Fibroblast of upper back skin (primary cell): ENCODE measurements around the gene CSMD2.

Experiments
- DNase-seq: peaks from one replicate; pipeline ENCODE4 v3.0.0-alpha.2; 2013

The CSMD2 gene

DNA sequence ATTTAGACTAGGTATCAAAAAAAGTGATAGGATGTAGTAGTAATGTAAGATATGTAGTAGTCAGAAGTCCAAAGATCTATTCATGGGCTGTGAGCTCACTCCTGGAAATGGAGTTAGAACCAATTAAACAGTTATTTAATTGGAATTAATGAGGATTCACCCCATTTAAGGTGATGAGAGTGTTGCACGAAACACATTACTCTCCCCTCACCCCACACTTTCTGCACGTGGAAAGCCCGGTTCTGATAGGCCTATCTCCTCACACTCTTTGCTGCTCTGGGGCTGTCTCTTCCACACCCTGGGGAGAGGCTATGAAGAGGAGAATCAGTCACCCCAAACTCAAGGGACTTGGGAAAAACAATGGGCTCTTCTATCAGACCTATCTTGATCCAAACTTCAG, 174.7 kb downstream of the CSMD2 start:
- DNase-seq, result no peak

DNA sequence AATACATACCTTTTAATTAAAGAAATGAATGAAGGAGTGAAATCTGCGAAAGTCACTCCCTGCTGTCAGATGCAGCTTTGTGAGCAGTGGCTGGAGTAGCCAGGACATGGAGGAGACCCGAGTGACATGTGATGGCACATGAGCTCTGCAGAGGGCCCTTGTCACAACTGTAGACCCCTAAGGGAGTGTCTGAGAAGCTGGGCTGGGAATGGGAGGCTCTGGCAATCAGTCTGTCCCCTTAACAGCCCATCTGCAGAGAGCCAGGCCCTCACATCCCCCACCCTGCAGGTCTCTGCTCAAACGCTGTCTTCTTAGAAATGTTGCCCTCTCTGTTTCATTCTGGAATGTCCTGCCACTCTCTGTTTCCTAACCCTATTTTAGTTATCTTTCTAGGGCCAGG, 176.9 kb downstream of the CSMD2 start:
- no peak for DNase-seq

DNA sequence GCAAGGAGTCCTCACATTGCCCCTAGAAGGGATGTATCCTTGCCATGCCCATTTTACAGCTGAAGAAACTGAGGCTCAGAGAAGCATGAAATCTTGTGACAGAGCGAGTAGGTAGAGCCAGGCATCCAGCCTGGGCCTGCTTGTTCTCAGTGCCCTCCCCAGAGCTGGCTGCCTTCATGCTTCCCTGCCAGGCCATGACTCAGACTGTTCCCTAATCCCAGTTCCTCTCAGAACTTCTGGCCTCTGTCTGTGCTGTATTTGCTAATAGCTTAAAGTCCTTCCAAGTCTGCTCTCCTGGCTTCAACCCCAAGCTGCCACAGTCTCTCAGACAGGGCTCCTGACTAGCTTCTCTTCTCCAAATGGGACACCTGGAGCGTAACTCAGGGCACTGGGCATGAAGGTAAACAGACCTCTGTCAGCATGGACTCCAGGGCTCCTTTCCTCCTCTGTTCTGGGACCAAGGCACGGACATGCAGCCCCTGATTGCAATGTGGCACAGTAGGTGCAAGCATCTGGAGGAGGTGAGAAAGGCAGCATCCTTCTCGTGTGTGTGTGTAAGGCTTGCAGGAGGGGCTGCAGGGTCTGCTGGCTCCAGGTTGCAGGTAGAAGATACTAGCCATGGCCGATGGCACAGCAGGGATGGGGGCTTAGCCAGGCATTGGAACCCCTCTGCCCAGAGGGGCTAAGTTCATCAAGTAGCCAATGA, 178.5 kb downstream of the CSMD2 start:
- DNase-seq, result peak; percentile 73

DNA sequence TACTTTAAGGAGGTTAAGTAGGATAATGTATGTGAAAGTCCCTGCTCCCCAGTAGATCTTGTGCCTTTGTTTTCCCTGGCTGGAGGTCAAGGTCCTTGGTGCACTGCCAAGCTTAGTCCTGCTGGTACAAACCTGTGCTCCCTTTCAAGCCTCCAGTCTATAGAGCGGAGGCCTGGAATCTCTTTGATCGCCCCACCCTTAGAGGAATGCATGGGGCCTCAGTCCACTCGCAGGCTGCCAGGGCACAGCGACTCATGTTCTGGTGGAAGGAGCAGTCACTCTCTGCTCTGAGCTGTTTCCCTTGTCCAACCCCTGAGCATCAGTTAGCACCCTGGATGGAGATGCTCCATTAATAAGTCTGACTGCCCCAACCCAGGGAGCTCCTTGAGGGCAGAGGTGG, 179.4 kb downstream of the CSMD2 start:
- peak; percentile 70 for DNase-seq

DNA sequence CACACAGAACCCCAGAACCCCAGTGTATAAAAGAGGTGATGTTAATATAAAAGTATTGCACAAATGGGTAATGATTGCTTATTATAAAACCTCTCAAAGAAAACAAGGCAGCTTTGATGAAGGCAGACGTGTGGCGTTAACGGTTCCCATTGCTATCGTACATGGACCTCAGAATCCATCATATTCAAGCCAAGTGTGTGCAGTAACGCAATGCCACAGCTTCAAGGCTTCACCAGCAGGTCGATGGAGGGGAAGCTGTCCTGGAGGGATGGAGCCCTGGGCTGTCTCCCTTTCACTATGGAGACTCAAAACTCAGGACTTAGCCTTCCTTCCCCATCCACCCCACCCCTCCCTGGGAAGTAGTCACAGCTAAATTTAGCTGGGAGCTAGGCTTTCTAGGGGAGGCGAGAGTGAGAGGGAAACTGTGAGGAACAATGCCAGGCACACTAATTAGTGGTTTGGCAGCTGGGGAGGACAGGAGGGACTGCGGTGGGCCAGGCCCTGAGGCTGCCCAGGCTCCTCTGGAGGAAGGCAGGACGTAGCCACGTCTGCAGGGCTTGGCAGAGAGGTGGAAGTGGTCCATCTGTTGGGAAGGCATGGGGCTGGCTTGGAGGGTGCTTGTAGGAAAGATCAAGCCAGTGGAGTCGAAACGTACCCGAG, 180.0 kb downstream of the CSMD2 start:
- DNase-seq, result peak; percentile 70

DNA sequence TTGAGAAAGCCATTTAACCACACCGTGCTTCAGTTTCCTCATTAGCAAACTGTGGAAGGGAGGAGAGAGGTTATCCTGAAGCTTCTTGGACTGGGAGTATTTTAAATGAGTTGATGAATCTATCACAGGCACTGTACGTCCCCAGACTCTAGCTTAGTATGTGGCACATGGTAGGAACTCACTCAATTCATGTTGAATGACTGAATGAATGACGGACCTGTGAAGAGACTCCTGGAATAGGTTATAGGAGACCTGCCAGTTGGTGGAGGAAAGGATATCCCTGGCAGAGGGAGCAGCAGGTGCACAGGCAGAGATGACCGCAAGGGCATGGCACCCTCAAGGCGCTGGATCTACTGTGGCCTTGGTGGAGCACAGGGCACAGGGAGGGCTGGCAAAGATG, 182.6 kb downstream of the CSMD2 start:
- no peak for DNase-seq

DNA sequence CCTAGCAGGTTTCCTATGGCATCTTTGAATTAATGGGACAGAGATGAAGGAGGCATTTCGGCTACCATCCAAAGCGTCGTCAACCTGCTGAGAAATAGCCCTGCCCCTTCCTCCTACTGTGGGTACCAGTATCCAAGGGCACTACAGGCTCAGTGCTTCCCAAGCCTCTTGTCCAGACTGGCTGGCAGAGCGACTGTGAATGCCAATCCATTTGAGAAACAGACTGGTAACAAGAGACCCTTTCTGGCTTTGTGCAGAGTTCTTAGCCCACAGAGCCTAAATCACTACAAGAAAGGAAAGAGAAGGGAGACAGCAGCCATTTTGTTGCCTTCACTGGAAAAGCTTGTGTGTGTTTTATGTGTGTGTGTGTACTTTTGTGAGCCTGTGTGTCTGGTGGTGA, 185.7 kb downstream of the CSMD2 start:
- no peak for DNase-seq

DNA sequence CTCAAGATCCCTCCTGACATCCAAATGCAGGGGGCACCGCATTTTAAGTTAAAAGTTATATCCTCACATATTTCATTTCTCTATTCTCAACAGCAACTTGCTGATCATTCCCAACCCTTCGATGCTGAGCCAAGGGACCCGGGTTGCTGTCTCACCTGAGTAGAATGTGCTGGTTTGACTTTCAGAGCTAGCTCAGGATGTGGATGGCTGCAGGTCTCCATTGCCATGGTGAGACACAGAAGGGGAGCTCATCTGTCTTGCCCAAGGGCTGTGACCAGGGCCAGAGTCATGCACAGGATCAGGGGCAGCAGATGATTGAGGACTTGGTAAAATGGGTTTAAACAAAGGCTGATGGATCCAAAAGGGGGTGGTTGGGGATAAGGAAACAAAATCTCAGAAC, 189.1 kb downstream of the CSMD2 start:
- DNase-seq, result no peak

DNA sequence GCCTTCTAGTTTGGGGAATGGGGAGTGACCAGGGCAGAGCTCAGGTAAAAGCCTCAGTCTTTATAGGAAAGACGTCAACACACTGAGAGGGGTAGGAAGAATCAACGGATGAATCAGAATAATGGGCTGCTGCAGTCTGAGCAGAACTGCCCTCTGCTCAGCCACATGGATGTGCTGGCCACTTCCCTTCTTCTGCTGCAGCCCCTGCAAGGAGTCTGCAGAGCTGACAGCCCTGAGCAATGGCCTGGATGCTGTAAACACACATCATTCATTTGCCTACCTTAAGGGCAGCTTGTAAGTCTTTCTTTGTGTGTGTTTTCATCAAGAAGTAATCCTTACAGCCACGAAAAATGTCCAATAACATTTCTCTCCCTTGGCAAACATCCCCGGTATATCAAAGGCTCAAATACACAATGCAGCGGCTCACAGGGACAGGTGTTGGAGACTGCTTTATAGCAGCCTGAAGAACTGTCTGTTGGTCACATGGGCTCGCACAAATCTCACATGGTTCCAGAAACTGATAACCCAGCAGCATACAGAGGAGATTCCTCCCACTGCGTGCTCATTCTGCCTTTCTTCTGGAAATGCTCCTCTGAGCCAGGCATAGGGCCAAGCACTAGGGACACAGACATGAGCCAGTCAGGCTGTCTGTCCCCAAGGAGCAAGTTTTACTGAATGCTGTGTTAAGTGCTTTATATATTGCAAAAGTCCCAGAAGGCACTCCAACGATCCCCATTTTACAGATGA, 191.1 kb downstream of the CSMD2 start:
- DNase-seq, result no peak

DNA sequence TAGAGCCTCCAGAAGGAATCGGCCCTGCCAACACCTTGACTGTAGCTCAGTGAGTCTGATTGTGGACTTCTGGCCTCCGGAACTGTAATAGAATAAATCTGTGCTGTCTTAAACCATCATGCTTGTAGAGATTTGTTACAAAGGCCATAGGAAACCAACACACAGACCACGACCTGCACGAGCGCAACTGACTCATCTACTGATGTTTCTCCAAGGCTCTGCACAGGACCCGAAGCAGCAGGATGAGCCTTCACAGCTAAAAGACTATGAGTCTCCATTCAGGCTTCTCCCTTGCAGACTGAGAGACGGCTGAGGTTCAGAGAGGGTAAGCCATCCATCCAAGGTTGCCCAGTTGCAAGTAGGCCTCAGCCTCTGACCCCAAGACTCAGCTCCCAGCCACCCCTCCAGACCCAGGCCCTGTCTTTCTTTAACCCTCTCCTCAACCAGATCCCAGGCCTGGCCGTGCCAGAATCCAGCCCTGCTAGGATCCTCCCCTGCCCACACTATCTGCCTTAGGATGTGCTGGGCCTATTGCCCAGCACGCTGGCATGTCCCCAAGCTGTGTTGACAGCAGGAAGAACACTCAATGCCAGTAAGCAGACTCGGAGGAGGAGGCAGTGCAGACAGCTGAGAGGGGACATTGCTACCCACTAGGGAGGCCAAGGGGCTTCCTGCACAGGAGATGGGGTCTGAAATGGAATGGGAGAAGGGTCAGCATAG, 192.2 kb downstream of the CSMD2 start:
- peak; percentile 67 for DNase-seq

DNA sequence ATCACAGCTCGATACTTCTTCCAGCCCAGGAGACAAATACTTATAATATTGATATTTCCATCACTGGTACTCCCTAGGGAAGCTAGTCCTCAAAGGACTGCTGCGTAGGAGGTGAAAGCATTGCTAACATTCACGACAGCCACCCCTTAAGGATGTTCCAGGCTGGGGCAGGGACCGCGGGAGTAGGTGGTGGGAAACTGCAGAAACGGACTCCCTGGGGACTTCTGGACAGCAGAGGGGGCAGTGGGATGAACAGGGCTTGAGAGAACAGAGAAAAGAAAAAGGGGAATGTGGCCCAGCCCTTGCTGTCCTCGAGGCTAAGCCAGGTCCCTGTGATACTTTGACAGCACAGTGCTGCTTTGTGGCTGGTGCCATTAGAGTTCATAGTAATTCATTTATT, 193.1 kb downstream of the CSMD2 start:
- no peak for DNase-seq

DNA sequence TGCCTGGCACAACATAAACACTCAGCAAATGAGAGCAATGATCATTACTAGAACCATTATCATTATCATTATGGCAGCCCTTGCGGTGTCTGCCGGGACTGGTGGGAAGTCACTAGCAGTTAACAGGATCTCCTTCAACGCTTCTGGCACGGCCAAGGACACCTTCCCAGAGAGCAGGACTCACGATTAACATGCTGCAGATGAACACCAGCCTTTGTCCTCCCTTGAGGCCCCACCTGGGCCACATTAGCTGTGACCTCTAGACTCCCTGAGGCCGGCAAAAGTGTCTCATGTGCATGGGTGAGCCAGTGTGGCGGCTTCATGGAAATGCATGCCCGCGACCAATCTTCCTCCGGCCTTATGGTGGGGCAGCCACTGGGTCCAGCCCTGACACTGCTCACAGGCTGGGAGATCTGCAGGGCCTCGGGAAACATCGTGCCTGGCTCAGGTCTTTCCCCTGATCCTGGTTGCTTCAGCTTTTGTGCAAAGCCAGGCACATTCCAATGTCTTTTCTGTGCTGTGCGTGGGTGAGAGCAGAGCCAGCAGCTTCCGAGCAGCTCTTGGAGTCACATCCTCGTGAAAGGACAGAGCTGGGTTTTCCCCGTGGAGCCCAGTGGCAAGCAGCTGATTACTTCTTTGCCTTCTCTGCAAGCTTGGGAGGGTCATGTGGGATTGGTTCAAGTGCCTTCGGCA, 193.9 kb downstream of the CSMD2 start:
- peak; percentile 28 for DNase-seq

DNA sequence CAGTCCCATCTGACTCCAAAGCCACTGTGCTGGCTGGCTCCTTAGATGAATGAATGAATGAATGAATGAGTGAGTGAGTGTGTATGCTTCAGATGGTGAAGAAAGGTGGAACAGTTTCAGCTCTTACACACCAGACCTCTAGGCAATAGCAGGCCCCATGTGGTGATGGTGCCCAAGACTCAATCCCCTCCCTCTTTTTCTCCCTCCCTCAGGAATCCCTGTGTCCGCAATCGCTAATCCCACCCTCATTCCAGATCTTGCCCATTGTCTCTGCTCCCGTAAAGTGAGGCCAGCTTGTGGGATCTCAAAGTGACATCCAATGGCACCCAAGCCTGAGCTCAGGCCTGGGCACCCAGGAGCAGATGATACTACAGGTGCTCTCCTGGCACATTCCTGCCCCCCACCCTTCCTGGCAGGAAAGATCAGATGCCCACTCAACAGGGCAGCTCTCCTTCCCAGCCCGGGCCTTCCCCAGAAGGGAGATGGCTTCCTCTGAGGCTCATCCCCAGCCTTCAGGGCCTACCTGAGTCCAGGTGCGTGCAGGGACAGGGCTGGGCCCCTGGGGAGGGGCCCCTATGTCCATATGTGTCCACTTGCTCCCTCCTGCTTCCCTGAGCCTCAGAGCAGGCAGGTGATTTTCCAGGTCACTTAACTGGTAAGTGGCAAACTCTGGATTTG, 194.7 kb downstream of the CSMD2 start:
- no peak for DNase-seq

DNA sequence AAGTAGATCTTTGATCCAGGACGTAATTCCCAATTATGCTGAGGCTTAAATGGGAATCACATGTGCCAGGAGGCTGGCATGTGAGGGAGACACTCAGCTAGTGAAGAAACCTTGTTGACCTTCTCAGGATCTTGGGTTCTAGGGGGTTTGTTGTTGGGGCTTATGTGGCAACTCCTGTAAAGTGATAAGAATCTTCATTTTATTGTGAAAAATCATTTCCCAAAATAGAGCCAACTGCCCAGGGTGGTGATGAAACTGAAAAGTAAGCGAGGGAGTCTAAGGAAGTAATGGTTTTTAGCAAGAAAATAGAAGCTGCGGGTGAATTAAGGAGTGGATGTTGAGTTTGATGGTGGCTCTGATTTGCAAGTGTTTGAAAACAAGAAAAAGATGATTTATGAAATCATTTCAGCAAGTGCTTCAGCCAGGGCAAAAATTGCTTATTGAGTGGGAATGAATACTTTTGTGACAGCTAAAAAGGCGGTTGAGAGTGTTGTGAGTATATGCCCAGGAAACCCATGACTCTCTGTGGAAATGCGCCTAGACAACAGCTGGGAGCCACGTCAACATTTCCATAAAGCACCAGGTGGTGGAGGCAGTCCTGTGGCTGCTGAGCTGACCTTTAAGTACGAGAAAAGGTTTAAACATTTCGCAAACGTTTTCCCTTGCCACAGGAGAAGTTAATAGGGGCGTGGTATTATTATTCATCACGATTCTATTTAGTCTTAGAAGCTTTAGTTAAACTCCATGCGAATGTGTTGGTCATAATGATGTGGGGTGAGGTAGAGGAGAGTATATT, 198.5 kb downstream of the CSMD2 start:
- peak; percentile 79 for DNase-seq

DNA sequence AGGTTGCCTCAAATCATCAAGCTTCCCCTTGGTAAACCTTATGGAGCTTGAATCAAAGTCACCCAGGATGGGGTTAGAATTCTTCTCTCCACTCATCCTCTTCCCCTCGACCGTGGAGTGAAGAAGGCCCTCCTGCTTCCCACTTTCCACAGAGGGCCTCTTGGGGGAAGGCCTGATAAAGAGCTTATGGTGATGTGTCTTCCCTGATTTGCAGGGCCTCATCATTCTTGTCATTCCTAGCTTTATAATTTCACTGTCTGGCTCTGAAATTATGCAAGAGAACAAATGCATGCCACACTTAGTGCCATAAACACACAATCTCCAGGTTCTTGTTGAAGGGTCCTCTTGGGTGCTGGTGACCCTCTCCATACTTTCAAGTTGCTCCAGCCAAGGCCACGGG, 199.9 kb downstream of the CSMD2 start:
- DNase-seq, result peak; percentile 31

DNA sequence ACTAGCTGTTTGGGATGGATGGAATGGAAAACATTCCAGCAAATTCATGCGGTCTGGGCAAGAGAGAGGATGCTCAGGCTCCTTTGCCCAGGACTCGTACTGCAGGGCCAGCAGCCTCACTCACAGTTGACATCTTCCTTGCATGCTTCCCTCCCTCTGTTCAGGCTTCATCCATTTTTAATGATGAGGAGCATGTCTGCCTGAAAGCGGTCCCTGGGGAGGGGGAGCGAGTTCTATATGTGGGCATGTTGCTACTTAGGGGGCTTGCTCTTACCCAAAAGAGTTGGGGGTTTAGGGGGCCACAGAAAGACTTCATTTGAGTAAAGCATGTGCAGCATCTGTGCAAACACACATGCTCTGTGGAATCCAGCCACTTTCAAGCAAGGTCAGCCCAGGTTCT, 203.0 kb downstream of the CSMD2 start:
- no peak for DNase-seq

DNA sequence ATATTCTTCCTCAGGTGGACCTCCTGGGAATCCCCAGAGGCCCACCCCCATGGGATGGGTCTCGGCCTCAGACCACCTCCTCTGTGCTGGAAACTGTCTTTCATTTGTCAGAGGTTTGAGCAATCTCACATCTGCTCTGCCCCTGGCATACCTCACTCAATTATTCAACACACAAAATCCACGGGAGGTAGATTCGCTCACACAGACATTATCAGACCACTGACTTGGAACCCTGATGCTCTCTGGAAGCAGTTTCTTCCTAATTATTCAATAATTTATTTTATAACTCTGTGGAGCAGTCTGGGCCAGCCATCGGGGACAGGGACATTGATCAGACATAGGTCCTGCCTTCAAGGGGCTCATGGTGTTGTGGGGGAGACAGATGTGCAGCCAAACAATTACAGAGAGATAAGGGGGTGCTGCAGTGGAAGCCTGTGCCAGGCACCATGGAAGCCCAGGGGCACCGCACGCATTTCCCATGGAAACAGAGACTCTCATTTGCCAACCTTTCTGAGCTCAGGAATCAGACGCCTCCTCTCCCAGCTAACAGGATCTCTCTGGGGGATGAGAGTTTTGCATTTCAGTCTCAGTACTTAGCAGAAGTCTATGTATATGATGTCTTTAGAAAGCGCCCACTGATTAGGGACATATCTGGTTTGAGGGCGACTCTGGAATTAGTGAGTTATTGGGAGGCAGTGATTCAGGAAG, 204.7 kb downstream of the CSMD2 start:
- DNase-seq, result no peak

DNA sequence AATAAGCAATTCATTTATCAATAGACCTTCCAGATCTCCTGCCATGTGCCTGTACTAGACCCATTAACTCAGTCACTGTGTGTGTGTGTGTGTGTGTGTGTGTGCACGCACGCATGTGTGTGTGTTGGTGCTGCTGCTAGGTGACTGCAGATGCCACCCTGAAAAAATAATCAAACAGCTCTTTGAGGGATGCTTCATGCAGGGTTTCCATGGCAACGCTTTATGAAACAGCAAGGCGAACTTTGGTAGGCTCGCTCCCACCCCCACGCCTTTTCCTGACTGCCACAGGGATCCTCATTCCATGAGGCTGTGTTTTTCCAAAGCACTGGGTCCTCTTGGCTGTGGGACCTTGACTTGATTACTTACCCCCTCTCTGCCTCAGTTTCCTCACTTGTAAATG, 207.2 kb downstream of the CSMD2 start:
- DNase-seq, result no peak

DNA sequence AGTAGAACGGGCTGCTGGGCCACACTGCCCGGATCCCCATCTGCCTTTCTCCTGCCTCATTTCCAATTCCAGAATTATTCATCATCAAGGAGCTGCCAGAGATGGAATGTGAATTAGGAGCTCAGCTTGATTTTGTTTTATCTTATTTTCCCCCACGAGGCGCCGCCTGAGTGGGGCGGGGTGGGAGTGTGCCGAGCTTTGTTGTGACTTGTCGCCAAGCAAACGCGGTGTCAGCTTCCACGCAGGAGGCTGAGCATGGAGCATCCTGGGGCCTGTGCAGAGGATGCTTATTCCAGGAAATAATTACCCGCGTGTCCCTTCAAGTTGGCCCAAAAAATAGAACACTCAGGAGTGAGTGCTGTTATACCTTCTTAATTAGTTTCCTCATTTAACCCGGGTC, 209.9 kb downstream of the CSMD2 start:
- no peak for DNase-seq

DNA sequence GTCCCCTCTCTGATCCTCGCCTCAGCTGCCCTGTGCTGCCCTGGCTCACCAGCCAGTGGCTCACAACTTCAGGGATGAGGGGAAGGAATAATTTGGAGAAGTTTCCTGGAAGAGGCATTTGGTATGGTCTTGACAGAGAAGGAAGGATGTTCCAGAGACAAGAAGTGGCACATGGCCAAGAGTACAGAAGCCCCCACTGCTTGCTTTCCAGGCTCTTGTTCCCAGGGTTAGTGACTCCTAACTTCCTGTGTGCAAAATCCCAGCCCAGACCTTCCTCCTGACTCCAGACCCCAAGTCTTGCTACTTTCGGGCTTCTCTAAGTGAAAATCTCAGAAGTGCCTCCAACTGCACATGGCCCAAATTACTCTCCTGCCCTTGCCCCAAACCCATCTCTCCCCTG, 215.5 kb downstream of the CSMD2 start:
- no peak for DNase-seq

DNA sequence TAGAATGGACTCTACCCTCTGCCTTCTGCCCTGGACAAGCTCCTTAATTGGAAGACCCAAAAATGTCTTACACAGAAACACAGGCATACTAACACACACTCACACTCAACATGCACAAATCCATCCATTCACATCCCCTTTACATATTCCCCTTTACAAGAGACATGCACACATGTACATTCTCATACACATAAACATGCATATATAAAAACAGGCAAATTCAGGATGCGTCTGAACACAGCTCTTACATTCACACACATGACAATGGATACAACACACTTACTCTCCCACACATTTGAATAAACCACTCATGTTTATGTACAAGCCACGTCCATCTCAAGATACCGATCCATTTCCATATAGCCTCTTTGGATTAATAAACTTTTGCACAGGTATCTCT, 216.7 kb downstream of the CSMD2 start:
- no peak for DNase-seq
